ENCODE results near the gene PCMTD2. TPM values are rescaled to one million over a fixed set of nuclear protein-coding genes. Genes with fewer than 3 reads are reported as not detected.
A peak's percentile ranks its signal among the peaks of the same experiment; 100 is the strongest.

The PCMTD2 gene
- total and polyA plus RNA-seq, 2 of the 13 experiments (the other 11 are each of a cell fraction or from before 2014, with no cell fraction given), result 47.0 to 76.9 TPM

GRCh38 chr20:64217539-64218221 is 37.9 kb upstream of the PCMTD2 start:
- Histone ChIP-seq H3K4me2 (ENCODE audit: low read depth, low read length) (no peak overlapping the region), H3K9ac (ENCODE audit: insufficient read depth, low read depth, low read length) (no peak overlapping the region), H3K27me3 (ENCODE audit: control insufficient read depth in 1 of 2, insufficient read depth in 2 of 2, low read length in 2 of 2) (peaks cover 19 to 73% of the 10 kb centered on the region in 2 experiments), H3K9me3 (ENCODE audit: low read length) (no peaks in the 10 kb centered on the region), H3K27ac (ENCODE audit: extremely low read length, insufficient read depth, low read length) (no peak overlapping the region), H3K4me1 (ENCODE audit: insufficient read depth, low read length) (peaks cover 70% of the 10 kb centered on the region), H3K4me3 (replicated peaks in 1 of 3; ENCODE audit: insufficient read depth in 1 of 3, low read depth in 2 of 3, low read length in 3 of 3) (no peak overlapping the region), H3K36me3 (replicated peaks in 1 of 2; ENCODE audit: control insufficient read depth in 1 of 2, insufficient read depth in 2 of 2, low read length in 2 of 2) (no peaks in the 10 kb centered on the region), H3K79me2 (ENCODE audit: insufficient read depth, low read length) (no peaks in the 10 kb centered on the region), H2AFZ (ENCODE audit: low read length) (no peak overlapping the region), H4K20me1 (ENCODE audit: insufficient read depth, low read length) (no peaks in the 10 kb centered on the region)
- BruUV-seq (replicated peaks), result no TSS peak
- CTCF ChIA-PET (ENCODE audit: low intra/inter-chr PET ratio, low total read pairs), result no interaction called here
- POLR2A ChIA-PET, result interaction anchor here (1.5 kb wide), 1 partner anchor 38 kb away, joined by 3 read pairs; the partner anchor contains the start of gene PCMTD2
- no peak for TF ChIP-seq GRHL1 (CRISPR knock-in tag; conservative IDR thresholded peaks at IDR 0.05)
- TF ChIP-seq PATZ1 (CRISPR knock-in tag; IDR thresholded peaks at IDR 0.05), result peak; percentile 41; the same call in 1 of the 2 replicates
- ATAC-seq (no peak), DNase-seq (ENCODE audit: low spot score) (no peak), FAIRE-seq (no peak)
- intact Hi-C loops (cut with micrococcal nuclease; ENCODE audit: unreplicated experiment), result no loop called here
- in situ Hi-C loops (cut with HindIII; ENCODE audit: extremely low pct_ligation_motif_present, low pct_unique_long_range_greater_than_20kb), result no loop called here
- 49% methylated on average over 13 of the region's 13 CpGs for WGBS (ENCODE audit: low lambda C conversion rate)

- in situ Hi-C loops (cut with HindIII; ENCODE audit: extremely low pct_ligation_motif_present, low pct_unique_long_range_greater_than_20kb) (no loop called here), intact Hi-C loops (cut with micrococcal nuclease; ENCODE audit: unreplicated experiment) (no loop called here)
- DNase-seq (ENCODE audit: low spot score) (no peak), FAIRE-seq (no peak), ATAC-seq (no peak)
- no TSS peak for BruUV-seq (replicated peaks)
- H3K9me3 ChIP-seq (ENCODE audit: low read length), result no peaks in the 10 kb centered on the region
- H2AFZ ChIP-seq (ENCODE audit: low read length), result no peak overlapping the region
- POLR2A ChIA-PET, result interaction anchor here (1.5 to 2.4 kb wide), 2 partner anchors 30 to 36 kb away, joined by 3 to 9 read pairs; partner anchors contain the start of gene PCMTD2
- H3K79me2 ChIP-seq (ENCODE audit: insufficient read depth, low read length), result no peaks in the 10 kb centered on the region
- H3K9ac ChIP-seq (ENCODE audit: insufficient read depth, low read depth, low read length), result no peak overlapping the region
- H3K4me1 ChIP-seq (ENCODE audit: insufficient read depth, low read length), result peaks cover 74% of the 10 kb centered on the region
- H4K20me1 ChIP-seq (ENCODE audit: insufficient read depth, low read length), result no peaks in the 10 kb centered on the region
- peaks cover 16 to 67% of the 10 kb centered on the region in 2 experiments for H3K27me3 ChIP-seq (ENCODE audit: control insufficient read depth in 1 of 2, insufficient read depth in 2 of 2, low read length in 2 of 2)
- no peaks in the 10 kb centered on the region for H3K36me3 ChIP-seq (replicated peaks in 1 of 2; ENCODE audit: control insufficient read depth in 1 of 2, insufficient read depth in 2 of 2, low read length in 2 of 2)
- 63% methylated on average over 12 of the region's 12 CpGs for WGBS (ENCODE audit: low lambda C conversion rate)
- H3K4me2 ChIP-seq (ENCODE audit: low read depth, low read length), result no peak overlapping the region
- CTCF ChIA-PET (ENCODE audit: low intra/inter-chr PET ratio, low total read pairs), result interaction anchor here (1.1 kb wide), 1 partner anchor 66 kb away, joined by 4 read pairs; no protein-coding TSS in a partner anchor
- H3K27ac ChIP-seq (ENCODE audit: extremely low read length, insufficient read depth, low read length), result no peak overlapping the region
- H3K4me3 ChIP-seq (replicated peaks in 1 of 3; ENCODE audit: insufficient read depth in 1 of 3, low read depth in 2 of 3, low read length in 3 of 3), result no peak overlapping the region
- no peak for TF ChIP-seq IRX3 (CRISPR knock-in tag; IDR thresholded peaks at IDR 0.05; ENCODE audit: borderline replicate concordance, low read depth)
- TF ChIP-seq ZNF644 (CRISPR knock-in tag; IDR thresholded peaks at IDR 0.05; ENCODE audit: low read depth), result no peak
- TF ChIP-seq TBL1XR1 (IDR thresholded peaks at IDR 0.05; ENCODE audit: borderline replicate concordance, low read length, partially characterized antibody), result no peak
- TF ChIP-seq GLI4 (CRISPR knock-in tag; IDR thresholded peaks at IDR 0.05; ENCODE audit: borderline replicate concordance), result no peak
- TF ChIP-seq ZNF121 (CRISPR knock-in tag; IDR thresholded peaks at IDR 0.05), result no peak
- TF ChIP-seq ZNF678 (CRISPR knock-in tag; IDR thresholded peaks at IDR 0.05), result no peak
- TF ChIP-seq MNT (IDR thresholded peaks at IDR 0.05), result peak; percentile 92
- TF ChIP-seq CCAR2 (optimal IDR thresholded peaks at IDR 0.05; ENCODE audit: low read depth, low read length), result no peak
These were observed 36.3 kb upstream of the PCMTD2 start for GRCh38 chr20:64219202-64219601.
